Measurements from ENCODE around the gene WWOX. TPM values are rescaled to one million over a fixed set of nuclear protein-coding genes. Genes with fewer than 3 reads are reported as not detected.

The WWOX gene
- total and polyA plus RNA-seq, 2 donors (not counting 1 experiment from before 2014, with no cell fraction given): 10.5 to 42.3 TPM

DNA sequence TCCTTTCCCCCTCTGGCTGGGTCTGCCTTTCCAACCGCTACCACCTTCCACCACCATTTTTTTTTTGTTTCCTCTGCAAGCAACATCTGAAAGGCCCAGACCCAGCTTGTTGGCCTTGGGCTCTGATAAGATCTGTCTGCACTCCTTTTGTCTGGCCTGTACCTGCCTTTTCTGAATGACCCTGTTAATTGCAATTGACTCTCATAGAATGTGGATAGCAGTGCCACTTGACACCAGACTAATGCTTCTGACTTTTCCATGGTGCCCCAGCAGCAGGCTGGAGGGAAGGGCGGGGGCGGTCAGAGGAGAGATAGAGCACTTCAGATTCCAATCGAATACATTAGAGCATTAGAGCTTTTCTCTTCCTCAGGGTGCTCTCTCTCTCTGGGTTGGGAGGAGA lies 538.9 kb downstream of the WWOX start:
- TF ChIP-seq, protein P1, sequence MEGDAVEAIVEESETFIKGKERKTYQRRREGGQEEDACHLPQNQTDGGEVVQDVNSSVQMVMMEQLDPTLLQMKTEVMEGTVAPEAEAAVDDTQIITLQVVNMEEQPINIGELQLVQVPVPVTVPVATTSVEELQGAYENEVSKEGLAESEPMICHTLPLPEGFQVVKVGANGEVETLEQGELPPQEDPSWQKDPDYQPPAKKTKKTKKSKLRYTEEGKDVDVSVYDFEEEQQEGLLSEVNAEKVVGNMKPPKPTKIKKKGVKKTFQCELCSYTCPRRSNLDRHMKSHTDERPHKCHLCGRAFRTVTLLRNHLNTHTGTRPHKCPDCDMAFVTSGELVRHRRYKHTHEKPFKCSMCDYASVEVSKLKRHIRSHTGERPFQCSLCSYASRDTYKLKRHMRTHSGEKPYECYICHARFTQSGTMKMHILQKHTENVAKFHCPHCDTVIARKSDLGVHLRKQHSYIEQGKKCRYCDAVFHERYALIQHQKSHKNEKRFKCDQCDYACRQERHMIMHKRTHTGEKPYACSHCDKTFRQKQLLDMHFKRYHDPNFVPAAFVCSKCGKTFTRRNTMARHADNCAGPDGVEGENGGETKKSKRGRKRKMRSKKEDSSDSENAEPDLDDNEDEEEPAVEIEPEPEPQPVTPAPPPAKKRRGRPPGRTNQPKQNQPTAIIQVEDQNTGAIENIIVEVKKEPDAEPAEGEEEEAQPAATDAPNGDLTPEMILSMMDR (IDR thresholded peaks at IDR 0.05): no peak
- no peak for TF ChIP-seq EZH2 (IDR thresholded peaks at IDR 0.05; ENCODE audit: borderline replicate concordance, insufficient read depth, low read depth, low read length, poor library complexity, severe bottlenecking)
- H3K27me3 ChIP-seq (replicated peaks in 1 of 4; ENCODE audit: control extremely low read depth in 1 of 4, control insufficient read depth in 3 of 4, insufficient read depth in 4 of 4, low read length in 3 of 4): peaks cover 0 to 3% (median 0%) of the 10 kb centered on the region in 4 experiments
- no peak for ATAC-seq (ENCODE audit: low read depth)
- intact Hi-C loops (cut with micrococcal nuclease): no loop called here
- no peaks in the 10 kb centered on the region for H3K36me3 ChIP-seq (replicated peaks in 1 of 2; ENCODE audit: control extremely low read depth in 1 of 2, control insufficient read depth in 1 of 2, extremely low read depth in 1 of 2, insufficient read depth in 2 of 2, low read length in 1 of 2)
- no peaks in the 10 kb centered on the region for H3K79me2 ChIP-seq (ENCODE audit: control insufficient read depth, insufficient read depth, low read length)
- H4K20me1 ChIP-seq (ENCODE audit: control insufficient read depth, insufficient read depth, low read length, poor library complexity, severe bottlenecking): no peaks in the 10 kb centered on the region
- H3K4me3 ChIP-seq (ENCODE audit: control extremely low read depth in 1 of 5, extremely low read depth in 1 of 5, insufficient read depth in 1 of 5, low read depth in 2 of 5, low read length in 4 of 5): no peak overlapping the region
- Mint-ChIP-seq H3K4me1 (no peaks in the 10 kb centered on the region), H3K4me3 (no peak overlapping the region), H3K27ac (no peak overlapping the region), H3K27me3 (peaks cover 4% of the 10 kb centered on the region), H3K9me3 (ENCODE audit: insufficient read depth) (no peaks in the 10 kb centered on the region)
- no peak overlapping the region for H2AFZ ChIP-seq (ENCODE audit: insufficient read depth, low read depth, low read length, poor library complexity, severe bottlenecking)
- no peaks in the 10 kb centered on the region for H3K4me1 ChIP-seq (ENCODE audit: control insufficient read depth in 2 of 2, insufficient read depth in 2 of 2, low read length in 2 of 2)
- WGBS (ENCODE audit: insufficient coverage): 100% methylated on average over 1 of the region's 4 CpGs
- POLR2A ChIA-PET: no interaction called here
- no peak overlapping the region for H3K9ac ChIP-seq (ENCODE audit: low read length)
- CTCF ChIA-PET: no interaction called here
- no peak for DNase-seq
- H3K9me3 ChIP-seq (ENCODE audit: control extremely low read depth in 1 of 3, control insufficient read depth in 2 of 3, insufficient read depth in 1 of 3, low read length in 2 of 3): no peaks in the 10 kb centered on the region
- H3K4me2 ChIP-seq (replicated peaks; ENCODE audit: low read depth, low read length, poor library complexity, severe bottlenecking): no peak overlapping the region
- no peak overlapping the region for H3K27ac ChIP-seq (ENCODE audit: low read length in 2 of 2)

DNA sequence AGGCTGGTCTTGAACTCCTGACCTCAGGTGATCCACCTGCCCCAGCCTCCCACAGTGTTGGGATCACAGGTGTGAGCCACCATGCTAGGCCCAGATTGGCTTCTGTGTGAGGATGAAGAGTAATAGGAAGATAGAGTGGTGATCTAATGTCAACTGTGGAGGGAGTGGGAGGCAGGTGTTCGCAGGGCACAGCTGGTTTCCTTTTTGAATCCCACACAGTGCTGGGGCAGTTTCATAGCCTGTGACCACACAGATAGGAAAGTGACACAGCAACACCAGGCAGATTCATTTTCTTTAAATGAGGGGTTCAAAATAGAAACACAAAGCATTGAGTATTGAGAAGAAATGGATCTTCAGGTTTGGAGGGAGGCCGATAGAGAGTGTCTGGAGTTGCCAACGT lies 540.3 kb downstream of the WWOX start:
- H3K27ac ChIP-seq (ENCODE audit: low read length in 2 of 2): no peak overlapping the region
- H3K36me3 ChIP-seq (replicated peaks in 1 of 2; ENCODE audit: control extremely low read depth in 1 of 2, control insufficient read depth in 1 of 2, extremely low read depth in 1 of 2, insufficient read depth in 2 of 2, low read length in 1 of 2): no peaks in the 10 kb centered on the region
- Mint-ChIP-seq H3K27me3 (peaks cover 4% of the 10 kb centered on the region), H3K4me3 (no peak overlapping the region), H3K4me1 (no peaks in the 10 kb centered on the region), H3K27ac (no peak overlapping the region), H3K9me3 (ENCODE audit: insufficient read depth) (no peaks in the 10 kb centered on the region)
- no peaks in the 10 kb centered on the region for H3K9me3 ChIP-seq (ENCODE audit: control extremely low read depth in 1 of 3, control insufficient read depth in 2 of 3, insufficient read depth in 1 of 3, low read length in 2 of 3)
- H3K9ac ChIP-seq (ENCODE audit: low read length): no peak overlapping the region
- H3K4me2 ChIP-seq (replicated peaks; ENCODE audit: low read depth, low read length, poor library complexity, severe bottlenecking): no peak overlapping the region
- no peaks in the 10 kb centered on the region for H3K79me2 ChIP-seq (ENCODE audit: control insufficient read depth, insufficient read depth, low read length)
- H2AFZ ChIP-seq (ENCODE audit: insufficient read depth, low read depth, low read length, poor library complexity, severe bottlenecking): no peak overlapping the region
- no peak overlapping the region for H3K4me3 ChIP-seq (ENCODE audit: control extremely low read depth in 1 of 5, extremely low read depth in 1 of 5, insufficient read depth in 1 of 5, low read depth in 2 of 5, low read length in 4 of 5)
- ChIA-PET POLR2A (no interaction called here), CTCF (no interaction called here)
- H3K27me3 ChIP-seq (replicated peaks in 1 of 4; ENCODE audit: control extremely low read depth in 1 of 4, control insufficient read depth in 3 of 4, insufficient read depth in 4 of 4, low read length in 3 of 4): peaks cover 0 to 3% (median 0%) of the 10 kb centered on the region in 4 experiments
- ATAC-seq (ENCODE audit: low read depth): no peak
- no peaks in the 10 kb centered on the region for H4K20me1 ChIP-seq (ENCODE audit: control insufficient read depth, insufficient read depth, low read length, poor library complexity, severe bottlenecking)
- DNase-seq: no peak
- intact Hi-C loops (cut with micrococcal nuclease): no loop called here
- H3K4me1 ChIP-seq (ENCODE audit: control insufficient read depth in 2 of 2, insufficient read depth in 2 of 2, low read length in 2 of 2): no peaks in the 10 kb centered on the region
- no peak for TF ChIP-seq EZH2 (IDR thresholded peaks at IDR 0.05; ENCODE audit: borderline replicate concordance, insufficient read depth, low read depth, low read length, poor library complexity, severe bottlenecking)
- TF ChIP-seq, protein P1 (IDR thresholded peaks at IDR 0.05): no peak
- WGBS (ENCODE audit: insufficient coverage): 50% methylated on average over 3 of the region's 3 CpGs
